Nucleus accumbens (tissue), 56 donors: Measurements from ENCODE around the gene CLEC14A.

Source experiments
- DNase-seq, 56 donors: peaks; one replicate each; lab custom pipeline; 2025; lab: John Stamatoyannopoulos, UW

The CLEC14A gene

DNA sequence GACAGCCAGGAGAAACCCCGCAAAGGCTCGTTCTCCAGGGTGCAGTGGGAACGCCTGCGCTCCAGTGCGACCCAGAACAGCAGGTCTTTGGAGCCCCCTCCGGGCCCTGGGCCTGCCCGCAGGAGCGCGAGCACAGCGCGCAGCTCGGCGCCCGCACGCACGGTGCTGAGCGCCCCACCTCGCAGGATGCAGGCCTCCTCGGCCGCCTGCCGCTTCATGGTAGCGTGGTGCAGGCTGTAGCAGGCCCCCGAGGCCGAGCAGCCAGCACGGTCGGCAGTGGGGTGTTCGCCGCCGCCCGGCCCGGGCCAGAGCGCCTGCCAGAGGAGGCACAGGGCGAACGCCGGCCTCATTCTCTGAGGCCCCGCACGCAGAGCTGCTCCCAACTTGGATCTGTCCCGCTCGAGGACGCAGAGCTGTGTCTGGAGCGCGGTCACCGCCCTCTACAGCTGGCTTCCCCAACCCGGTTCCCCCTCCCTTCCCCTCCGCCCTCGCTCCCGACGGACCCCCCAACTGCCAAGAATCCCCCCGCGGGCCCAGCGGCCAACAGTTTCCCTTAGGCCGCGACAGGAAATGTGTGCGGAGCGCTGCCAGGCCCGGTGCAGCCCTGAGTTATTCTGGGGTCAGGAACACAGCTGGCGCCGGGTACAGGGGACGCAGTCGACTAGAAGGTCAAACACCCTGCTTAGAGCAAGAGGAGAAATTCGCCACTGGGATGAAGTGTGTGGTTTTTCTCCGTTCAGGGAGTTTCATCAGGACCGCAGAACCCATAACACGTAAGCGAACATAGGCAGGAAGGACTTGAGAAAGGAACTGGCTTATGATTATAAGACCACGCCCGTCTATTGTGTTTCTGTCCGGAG is at the start of gene CLEC14A:
CLEC14A (minus strand) TSS at position 421 of the 860 bp plus-strand sequence; CDS start at position 350, 71 bp downstream.
- peak in 2 of 56 donors; percentile 2 to 16 for DNase-seq

- no peak for DNase-seq
These were observed 47.1 kb upstream of the CLEC14A start for GRCh38 chr14:38302966-38303365.

DNA sequence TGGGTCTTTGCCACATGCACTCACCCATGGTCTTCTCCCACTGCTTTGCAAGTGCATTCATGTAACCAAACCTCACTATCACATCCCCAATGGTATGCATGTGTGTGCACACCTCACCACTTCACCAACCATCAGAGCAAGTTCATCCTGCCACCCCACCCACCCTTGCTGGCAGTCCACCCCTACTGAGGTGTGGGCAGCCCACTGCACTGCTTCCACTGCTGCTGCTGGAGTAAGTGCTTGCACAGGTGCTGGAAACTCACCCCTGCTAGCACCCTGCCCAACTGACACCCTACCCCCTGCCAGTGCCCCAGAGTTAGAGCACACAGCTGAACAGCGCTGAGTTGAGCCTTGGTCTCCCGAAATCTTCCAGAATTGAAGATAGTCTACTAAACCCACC is 46.1 kb upstream of the CLEC14A start:
- DNase-seq, result no peak

DNA sequence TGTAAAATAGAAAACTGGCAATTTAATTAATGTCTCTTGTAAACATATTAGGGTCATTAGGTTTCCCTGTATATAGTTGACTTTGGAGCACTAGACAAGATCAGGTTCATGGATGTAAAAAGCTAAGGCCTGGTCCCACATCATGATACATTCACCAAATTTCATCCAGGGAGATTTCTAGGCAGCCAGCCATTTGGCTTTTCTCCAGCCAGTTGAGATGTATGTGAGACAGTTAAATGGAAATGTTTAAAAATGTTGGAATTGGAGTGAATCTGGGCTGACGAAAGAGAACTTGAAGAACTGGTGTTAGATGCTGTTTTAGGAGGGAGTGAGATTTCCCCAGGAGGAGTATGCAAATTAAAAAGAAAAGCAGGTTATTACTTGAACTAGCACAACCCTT is 41.8 kb upstream of the CLEC14A start:
- no peak for DNase-seq

DNA sequence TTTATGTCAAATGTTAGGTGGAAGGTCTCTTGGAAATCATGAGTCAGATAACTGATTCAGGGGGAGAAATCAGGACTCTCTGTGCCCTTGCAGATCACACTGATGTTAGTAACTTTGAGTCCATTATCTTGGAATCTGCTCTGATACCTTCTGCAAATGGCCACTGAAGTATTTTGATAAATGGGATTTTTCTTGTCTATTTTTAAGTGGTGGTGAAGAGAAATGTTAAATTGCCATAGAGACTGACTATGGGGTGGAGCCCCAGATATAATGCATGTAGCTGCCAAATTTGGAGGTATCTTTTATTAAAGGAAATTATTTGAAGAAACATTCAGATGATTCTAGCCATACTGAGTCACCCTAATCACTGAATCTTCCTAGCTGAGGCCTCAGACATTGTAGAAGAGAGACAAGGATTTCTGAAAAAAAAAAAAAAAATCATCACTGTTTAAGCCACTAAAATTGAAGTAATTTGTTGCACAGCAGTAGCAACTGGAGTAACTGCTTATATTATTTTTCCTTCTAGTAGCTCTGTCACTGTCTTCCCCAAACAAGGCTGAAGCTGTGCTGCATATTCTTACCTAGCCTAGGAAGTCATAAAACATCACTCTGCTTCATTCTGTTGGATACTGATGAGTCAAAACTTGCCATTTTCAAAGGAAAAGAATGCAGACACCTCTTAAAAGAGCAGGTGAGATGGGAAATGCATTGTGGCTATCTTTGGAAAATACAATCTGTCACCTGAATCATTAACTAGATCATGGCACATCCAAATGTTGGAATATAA is 36.0 kb upstream of the CLEC14A start:
- no peak for DNase-seq

GRCh38 chr14:38290601-38291188 is 34.8 kb upstream of the CLEC14A start:
- no peak for DNase-seq

DNA sequence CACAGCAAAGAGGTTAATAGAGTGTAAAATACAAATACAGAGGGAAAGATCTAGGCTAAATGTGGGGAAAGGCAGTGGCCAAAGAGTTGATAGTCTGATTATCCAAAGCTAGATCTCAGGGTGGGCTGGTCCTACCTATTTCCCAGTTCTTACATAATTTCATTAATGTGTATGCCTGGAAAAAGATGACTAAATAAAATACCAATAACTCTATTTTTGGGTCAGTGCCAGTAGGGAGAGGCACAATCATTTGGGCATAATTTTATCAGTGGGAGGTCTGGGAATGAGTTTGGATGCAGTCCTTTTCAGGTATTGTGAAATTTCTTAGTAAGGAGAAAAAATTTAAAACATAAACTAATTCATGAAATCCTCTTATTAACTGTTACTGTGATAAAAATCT is 30.6 kb upstream of the CLEC14A start:
- DNase-seq, result no peak

DNA sequence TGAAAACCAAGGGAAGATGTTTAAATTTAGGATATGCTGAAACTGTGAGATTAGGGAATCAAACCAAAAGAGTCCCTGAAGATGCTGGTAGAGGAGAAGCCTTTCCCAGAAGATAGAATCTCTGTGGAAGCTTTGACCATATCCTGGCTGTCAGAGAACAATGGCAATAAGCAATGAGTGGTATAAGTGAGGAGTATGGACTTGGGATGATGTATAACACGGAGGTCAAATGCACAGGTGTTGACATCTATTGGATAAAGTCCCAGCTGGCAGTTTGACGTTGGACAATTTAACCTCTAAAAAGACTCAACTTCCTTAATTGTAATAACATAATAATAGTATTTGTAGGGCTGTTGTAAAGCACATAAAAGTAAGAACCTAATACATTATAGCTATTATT is 30.1 kb upstream of the CLEC14A start:
- DNase-seq, result no peak

DNA sequence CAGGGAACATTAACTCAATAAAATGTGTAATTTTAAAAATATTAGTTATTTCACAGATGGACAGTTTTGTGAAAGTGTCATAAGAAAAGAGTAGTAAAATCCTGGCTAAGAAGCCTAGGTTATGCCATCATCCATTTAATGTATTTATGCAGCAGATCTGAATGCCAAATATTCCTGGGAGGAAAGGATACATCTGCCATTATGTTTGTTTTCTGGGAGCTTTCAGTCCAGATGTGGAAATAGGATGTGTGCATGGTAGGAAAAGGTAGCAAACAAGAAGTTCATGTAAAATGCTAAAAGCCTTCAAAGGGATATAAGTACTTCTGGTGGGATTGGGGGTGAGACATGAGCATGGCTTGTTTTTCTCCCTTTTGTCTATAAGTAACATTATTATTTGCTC is 27.0 kb upstream of the CLEC14A start:
- no peak for DNase-seq

- DNase-seq, result peak in 1 of 56 donors; percentile 1
These were observed 24.2 kb upstream of the CLEC14A start for GRCh38 chr14:38280081-38280480.

- no peak for DNase-seq
These were observed 23.7 kb upstream of the CLEC14A start for GRCh38 chr14:38279572-38279971.

GRCh38 chr14:38278035-38278434 is 22.1 kb upstream of the CLEC14A start:
- DNase-seq, result no peak

DNA sequence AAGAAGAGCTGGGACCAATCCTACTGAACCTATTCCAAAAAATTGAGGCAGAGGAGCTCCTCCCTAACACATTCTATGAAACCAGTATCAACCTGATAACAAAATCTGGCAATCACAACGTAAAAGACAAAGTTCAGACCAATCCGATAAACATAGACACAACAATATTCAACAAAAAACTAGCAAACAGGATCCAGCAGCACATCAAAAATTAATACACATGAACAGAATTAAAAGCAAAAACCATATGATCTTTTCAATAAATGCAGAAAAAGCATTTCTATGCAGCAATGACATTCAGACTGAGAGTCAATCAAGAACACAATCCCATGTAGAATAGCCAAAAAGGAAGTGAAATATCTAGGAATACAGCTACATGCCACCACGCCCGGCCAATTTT is 7.0 kb upstream of the CLEC14A start:
- DNase-seq, result no peak

- DNase-seq, result no peak
These were observed 5.7 kb upstream of the CLEC14A start for GRCh38 chr14:38261620-38262019.

DNA sequence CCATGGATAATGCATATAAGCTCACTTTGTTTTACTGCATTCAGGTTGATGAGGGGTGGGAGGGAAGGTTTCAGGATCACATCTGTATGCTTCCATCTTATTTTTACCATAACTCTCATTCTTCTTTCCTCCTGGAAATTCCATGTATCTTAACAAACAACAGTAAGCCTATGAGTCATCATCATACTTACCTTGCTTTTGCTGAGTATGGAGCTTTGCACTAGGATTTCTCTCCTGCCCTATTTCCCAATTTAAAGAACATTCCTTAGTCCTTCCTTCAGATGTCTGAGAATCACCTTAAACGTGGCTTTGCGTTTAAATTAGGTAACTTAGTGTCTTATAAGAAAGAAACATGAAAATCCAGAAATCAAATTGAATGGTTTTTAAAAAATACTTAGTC is 1.6 kb upstream of the CLEC14A start:
- no peak for DNase-seq

DNA sequence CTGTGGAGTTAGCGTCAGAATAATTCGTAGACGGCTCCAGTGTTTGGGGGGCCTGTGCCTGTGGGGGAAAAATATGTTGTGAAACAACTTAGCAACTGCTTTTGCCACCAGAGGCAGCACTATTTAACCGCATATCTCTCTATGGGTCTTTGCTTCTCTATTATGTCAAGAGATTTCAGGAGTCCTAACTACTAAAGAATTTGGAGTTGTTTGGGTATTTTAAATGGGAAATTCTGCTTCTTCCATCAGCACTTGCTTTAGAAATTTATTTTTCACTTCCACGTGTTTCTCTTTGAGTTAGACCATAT is 594 bp upstream of the CLEC14A start:
- DNase-seq, result no peak

DNA sequence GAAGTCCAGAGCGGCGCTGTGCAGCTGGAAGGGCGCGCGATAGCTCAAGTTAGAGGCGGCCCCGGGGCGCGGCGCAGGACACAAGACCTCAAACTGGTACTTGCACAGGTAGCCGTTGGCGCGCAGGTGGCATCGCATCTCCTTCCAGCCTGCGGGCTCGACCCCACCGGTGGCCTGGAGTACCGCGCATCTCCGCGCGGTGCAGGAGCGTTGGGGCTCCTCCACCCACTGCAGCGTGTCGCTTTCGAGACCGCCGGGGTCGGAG is 553 bp downstream of the CLEC14A start:
- DNase-seq, result peak in 4 of 56 donors; percentile 3 to 29 (median 4)

- DNase-seq, result peak in 2 of 56 donors; percentile 3 to 18
These were observed 1.1 kb downstream of the CLEC14A start for GRCh38 chr14:38254571-38255407.

GRCh38 chr14:38253676-38254075 is 2.2 kb downstream of the CLEC14A start:
- no peak for DNase-seq

- DNase-seq, result no peak
These were observed 3.7 kb downstream of the CLEC14A start for GRCh38 chr14:38252066-38252710.
